Stimulated activated CD4-positive, alpha-beta T cell treated with anti-CD3 and anti-CD28 coated beads, Interleukin-1b, Interleukin-23, amount 100 ng/mL, for 4 hours (primary cell): Measurements from ENCODE around the gene SORL1-AS1.
"Not testable (repeated sequence)": the region's sequence is repeated elsewhere in the genome, so short reads cannot be mapped to it uniquely, and the experiment has no call there.

Experiments used
- DNase-seq, 2 donors: peaks; one replicate each; pipeline ENCODE4 v3.0.0-alpha.2; 2020; ENCODE audit warnings: low read depth in 2 of 2

Gene SORL1-AS1

DNA sequence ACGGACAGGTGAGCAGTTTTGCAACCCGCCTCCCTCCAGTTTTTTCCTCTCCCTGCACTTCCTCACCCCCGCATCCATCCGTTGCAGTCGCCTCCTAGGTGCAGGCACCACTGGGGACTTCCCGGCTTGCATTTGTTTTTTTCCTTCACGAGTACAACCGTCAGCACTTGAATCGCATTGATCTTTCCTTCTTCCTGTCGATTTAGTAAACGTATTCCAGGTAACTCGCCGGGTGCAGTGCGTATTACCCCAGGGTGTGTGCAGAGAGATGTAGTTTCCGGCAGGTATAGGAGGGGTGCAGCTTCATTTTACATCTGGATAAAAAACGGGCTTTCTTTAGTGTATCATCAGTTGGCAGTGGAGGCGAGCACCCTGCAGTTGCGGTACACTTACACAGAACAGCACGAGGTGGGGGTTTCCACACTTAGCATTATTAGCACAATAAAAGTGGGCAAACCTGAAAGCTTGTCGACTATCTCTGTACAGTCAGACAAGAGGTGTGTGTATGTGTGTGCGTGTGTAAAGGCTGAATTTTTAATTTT, at the start of gene SORL1-AS1:
Gene SORL1-AS1, minus strand, starts transcription at position 359 of the 542 bp plus-strand sequence.
- peak in 1 of 2 donors; percentile 57 for DNase-seq

DNA sequence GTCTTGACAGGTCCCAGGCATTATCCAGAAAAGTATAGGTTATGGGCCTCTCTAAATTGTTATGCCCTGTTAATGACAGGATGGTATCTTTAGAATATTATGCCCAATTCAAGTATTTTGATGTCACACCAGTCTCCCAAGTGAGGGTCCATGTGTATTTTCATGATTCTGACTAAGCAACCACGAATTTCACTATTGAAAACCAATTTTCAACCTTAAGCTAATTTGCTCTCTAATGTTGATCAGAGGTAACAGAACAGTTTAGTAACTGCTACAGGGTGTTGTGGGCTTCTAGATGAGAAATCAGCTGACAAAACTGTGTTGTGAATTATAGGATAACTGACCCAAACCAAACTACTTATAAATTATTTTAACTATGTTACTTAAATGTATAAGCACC, 48.0 kb upstream of the SORL1-AS1 start:
- no peak for DNase-seq

DNA sequence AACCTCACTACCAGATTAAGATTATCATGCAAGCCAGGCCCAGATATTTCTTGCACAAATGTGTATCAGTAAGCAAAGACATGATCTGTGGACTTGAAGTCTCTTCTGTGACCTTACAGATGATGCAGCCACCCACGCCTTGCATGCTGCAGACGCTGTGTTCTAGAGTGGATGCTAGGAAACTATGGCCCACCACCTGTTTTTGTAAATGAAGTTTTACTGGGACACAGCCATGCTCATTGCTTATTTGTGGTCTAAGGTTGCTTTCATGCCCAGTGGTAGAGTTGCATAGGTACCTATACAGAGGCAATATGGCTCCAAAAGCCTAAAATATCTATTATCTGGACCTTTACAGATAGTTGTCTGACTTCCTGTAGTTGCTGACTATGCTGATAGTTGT, 47.5 kb upstream of the SORL1-AS1 start:
- no peak for DNase-seq

DNA sequence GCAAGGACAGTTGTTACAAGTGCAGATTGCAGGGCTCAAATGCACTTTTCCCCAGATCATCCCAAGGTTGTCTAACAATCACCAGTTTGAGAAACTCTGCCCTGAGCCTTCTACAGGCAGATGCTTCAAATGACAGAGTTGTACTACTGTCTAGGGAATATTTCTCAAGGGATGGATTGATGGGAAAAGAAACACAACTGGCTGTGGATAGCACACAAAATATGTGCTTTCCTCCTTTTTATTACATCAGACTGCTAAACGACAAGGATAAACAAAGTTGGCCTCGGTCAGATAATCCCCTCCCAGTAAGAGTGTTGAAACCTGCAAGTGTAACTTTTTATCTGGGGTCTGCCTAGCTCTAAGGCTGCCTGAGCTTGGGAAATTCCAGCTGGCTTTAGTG, 46.6 kb upstream of the SORL1-AS1 start:
- DNase-seq: no peak

DNA sequence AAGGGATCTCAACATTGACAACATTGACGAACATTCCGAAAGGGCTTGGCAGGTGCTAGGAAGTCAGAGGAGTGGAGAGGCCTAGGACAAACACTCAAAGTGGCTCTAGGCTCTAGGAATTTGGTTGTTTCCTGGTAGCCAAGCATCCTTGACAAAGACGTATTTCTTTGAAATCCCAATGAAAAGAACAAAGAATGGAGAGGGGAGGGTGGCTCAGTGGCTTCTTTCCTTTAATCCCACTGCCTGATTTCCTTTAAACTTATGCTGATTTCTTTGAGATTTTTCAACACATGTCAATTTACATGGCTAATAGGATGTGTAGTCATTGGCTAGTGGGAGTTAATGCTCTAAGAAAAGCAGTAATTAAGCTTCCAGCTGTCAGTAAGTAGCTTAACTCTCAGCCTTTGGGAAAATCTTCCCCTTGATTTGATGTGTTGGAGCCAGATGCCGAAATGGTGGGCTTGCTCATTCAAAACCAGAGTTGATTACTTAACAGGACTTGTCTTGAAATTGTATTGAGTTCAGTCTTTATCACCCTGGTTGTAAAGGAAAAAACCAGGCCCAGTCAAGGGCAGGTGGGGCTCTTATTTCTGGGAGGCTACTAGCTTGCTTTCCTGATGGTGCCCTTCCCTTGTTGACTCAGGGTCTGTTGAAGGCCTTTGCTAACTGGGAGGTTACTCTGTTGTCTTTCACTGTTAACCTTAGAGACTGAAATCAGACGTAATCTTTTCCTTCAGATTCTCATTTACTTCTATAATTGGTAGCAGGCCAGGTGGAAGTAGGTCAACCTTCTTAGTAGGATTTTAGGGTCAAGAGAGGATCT, 44.6 kb upstream of the SORL1-AS1 start:
- no peak for DNase-seq

DNA sequence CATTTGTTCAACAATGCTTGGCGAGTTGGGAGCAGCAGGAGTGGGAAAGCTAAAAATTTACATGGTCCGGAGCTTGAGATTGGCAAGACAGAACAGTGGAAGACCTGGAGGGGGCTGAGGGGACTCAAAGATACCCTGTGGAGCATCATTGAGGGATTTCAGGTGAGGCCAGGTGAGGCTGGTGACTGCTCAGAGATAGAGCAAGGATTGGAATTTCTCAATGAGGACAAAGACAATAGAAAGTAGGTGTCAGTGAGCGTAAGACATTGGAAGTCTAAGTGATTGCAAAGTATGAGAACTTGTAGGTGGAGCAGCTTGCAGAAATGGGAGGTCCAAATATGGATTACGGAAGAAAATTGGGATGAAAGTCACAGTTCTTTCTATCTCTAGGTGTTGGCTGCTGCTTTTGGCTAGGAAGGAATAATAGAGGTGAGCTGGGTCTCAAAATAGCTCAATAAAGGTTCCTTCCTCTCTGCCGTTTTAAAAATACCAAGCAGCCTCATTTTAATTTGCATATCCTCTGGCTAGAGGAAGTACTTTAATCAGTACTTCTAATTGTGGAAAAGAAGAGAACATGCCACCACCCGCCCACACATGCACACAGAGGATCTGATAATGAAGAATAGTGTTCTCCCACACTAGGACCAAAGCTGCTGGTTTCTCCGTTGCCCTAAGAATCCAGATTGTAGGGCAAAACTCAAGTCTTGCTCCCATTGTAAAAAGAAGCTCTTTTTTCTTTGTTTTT, 41.8 kb upstream of the SORL1-AS1 start:
- peak; percentile 30 to 33 for DNase-seq

DNA sequence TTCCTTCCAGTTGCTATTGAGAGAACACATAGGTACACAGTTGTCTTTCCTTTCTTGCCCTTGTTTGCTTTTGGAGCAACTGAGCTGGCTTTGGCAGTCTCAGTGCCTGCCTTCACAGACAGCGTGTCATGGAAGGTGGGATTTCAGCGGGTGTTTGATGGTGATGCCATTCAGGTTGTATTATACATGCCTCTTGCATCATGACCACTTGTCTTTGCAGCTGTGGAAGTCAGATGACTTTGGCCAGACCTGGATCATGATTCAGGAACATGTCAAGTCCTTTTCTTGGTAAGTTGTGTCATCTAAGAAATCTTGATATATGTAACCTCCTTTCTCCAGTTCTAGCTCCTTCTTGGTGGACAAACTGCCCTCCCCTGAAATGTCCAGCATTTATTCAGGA, 37.1 kb upstream of the SORL1-AS1 start:
- no peak for DNase-seq

DNA sequence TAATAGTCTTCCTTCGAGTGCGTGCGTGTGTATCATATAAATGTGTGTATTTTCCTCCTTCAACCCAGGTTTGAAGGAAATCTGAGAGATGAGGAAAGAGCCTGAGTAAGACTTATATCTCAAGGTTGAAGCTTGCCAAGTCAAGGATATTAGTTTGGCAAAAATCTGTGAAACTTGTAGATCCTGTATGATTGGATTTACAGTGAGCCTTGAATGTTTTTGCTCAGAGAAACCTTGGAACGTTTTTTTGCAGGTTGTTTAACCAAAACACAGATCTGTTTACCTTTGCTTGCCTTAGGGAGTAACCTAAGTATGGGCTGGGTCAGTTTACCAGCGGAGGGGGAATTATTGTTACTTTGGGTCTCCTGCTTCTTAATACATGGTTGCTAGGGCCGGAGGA, 35.9 kb upstream of the SORL1-AS1 start:
- no peak for DNase-seq

DNA sequence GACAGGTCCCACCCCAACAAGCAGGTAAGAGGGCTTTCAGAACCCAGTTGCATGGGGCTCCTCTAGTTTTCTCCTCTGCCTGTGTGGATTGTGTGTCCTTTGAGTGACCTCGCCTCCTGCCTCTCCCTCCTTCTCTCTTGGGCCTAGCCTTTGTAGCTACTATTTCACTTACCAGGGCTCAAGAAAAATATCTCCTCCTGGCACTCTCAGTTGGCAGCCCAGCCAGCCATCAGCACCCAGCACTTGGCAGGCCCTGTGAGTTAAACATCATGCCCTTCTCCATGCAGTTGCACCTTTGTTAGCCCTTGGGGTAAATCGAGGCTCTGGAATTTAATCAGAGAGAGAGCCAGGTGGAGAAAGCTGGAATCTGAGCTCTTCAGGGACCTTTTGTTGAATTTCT, 35.4 kb upstream of the SORL1-AS1 start:
- no peak for DNase-seq

DNA sequence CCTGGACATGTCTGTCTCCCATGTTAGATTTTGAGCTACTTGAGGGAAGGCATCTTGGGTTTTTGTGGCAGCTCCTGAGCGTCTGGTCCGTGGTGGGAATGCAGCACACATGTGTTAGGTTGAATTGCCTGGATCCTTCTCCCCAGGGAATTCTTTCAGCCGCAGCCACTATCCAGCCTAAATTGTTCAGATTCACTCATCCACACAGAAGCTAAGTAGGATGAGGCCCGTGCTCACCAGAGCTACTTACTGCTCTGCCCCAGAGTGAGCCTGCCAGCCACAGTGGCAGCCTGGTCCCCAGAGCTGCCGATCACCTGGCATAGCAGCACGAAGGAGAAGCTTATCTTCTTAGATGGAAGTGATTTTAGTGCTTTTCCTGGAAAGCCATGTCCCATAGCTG, 34.4 kb upstream of the SORL1-AS1 start:
- no peak for DNase-seq

DNA sequence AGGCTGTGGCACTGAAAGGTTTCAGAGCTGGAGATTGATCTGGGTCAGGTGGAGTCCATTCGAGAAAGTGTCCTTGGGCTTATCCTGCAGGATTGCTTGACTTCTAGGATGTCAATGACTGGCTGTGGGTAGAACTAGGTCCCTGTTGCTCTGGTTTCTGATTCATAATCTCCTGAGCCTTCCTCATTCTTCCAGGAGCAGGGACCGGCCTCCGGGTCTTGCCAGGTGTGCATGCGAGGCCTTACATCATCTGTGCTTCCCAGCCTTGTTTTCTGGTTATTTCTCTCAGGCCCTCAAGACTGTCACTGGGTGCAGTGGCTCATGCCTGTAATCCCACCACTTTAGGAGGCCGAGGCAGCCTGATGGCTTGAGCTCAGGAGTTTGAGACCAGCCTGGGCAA, 33.3 kb upstream of the SORL1-AS1 start:
- DNase-seq: no peak

DNA sequence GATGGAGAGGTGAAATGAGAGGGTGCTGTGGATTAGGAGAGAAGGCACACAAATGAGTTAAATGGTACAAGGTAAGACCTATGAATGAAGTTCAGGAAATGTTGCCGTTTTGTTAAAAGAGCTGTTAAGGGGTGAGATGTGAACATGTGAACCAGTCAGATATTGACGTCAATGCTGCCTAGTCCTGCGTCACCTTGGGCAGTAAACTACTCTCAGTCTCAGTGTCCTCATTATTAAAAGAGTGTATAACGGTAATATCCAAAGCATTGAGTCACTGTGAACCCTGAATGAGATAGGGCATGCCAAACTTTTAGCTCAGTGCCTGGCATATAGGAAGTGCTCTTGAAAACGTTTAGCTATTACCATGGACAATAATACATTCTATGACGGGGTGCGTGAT, 32.4 kb upstream of the SORL1-AS1 start:
- no peak for DNase-seq

DNA sequence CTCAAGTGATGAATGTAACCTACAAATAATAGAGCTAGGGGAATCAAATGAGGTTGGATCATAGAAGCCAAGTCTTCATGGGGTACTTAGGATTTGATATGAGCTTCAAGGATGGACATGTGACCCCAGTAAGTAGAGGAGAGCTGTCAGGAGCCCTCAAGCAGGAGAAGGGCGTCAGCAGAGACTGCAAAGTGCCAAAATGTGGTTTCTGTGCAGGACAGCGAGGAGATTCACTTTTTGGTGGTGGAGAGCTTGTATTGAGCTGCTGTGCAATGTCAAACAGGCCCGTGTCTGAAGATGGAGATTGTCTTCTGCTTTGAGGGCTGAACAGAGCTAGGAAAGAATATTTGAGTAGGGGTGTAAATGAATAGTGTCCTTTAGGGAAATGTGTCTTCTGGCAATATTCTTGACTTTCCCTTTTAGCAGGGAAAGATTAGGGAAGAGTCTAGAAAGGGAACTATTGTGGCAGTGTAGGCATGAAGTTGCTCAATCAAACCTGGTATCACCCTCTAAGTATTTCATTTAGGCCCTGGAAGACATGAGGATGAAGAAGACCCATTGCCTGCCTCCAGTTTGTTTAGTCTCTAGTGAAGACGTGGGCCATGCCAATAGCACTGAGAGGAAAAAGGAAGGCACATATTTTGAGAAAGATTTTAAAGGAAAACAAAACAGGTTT, 31.2 kb upstream of the SORL1-AS1 start:
- DNase-seq: no peak

DNA sequence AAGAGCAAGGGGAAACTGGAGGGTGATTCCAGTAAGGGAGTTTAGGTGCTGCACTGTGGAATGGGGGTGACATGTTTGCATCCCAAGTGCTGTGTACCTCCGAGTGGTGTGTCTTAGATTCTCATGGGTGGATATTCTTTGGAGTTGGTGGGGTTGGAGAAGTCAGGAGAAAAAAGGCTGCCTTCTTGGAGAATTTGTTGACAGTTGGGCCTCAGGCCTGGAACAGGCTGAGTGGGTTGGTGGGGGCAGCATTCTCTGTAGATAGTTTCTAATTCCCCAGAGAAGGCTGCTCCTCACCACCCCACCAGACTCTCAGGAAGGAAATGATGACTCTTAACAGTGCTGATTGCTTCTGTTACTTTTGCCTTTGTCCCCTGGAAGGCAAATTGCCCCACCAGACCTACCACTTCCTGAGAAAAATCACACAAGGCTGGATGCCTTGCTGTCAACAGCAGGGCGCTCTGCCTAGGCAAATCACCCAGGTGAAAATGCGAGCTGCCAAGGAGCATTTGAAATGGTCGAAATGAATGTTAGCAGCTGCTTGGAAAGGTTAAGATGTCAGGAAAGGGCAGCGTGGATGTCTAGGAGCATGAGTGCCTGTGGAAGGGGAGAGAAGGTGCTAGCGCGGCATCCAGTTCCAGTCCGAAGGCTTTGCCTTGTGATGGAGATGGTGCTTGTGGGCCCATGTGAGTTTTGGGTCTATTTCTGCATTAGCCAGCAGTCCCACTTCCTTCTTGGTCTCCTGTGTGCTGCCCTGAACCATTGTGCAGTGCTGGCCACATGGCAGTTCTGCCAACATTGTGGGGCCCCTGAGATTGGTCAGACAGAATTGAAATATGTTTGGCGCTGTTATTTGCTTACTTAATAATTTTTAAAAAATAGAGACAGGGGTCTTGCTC, 29.7 kb upstream of the SORL1-AS1 start:
- DNase-seq: peak in 1 of 2 donors; percentile 37

DNA sequence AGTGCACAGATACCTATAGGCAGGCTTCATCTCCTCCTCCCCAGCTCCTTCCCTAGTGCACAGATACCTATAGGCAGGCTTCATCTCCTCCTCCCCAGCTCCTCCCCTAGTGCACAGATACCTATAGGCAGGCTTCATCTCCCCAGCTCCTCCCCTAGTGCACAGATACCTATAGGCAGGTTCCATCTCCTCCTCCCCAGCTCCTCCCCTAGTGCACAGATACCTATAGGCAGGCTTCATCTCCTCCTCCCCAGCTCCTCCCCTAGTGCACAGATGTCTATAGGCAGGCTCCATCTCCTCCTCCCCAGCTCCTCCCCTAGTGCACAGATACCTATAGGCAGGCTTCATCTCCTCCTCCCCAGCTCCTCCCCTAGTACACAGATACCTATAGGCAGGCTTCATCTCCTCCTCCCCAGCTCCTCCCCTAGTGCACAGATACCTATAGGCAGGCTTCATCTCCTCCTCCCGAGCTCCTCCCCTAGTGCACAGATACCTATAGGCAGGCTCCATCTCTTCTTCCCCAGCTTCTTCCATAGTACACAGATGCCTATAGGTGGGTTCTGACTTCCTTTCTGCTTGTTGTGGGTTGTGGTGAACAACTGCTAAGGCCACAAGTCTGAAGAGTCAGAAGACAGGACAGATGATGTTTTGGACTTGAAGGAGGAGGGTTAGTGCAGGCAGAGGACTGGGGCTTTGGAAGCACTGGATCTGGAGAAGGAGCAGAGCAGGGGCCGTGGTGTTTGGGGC, 28.9 kb upstream of the SORL1-AS1 start:
- not testable (repeated sequence) for DNase-seq

DNA sequence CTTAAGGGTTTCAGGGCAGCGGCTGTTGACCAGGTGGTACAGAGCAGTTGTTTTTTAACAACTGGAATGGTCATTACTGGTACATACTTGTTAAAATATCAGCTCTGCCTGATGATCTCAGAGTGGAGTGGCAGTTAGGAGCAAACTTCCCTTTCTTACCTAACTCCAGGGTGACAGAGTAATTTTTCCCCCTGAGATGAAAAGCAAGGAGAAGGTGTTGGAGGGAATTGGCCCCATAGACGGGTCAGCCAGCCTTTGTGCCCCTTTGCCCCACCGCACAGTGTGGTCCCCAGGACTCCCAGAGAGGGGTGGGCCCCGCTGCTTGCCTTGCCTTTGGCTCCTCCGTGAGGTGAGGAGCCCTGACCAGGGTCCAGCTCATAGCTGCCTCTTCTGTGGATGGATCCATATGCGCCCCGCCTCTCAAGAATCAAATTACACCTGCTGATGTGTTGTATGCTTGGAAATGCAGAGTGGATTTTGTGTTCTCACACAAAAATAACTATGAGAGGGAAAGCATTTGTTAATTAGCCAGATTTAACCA, 27.0 kb upstream of the SORL1-AS1 start:
- DNase-seq: no peak

DNA sequence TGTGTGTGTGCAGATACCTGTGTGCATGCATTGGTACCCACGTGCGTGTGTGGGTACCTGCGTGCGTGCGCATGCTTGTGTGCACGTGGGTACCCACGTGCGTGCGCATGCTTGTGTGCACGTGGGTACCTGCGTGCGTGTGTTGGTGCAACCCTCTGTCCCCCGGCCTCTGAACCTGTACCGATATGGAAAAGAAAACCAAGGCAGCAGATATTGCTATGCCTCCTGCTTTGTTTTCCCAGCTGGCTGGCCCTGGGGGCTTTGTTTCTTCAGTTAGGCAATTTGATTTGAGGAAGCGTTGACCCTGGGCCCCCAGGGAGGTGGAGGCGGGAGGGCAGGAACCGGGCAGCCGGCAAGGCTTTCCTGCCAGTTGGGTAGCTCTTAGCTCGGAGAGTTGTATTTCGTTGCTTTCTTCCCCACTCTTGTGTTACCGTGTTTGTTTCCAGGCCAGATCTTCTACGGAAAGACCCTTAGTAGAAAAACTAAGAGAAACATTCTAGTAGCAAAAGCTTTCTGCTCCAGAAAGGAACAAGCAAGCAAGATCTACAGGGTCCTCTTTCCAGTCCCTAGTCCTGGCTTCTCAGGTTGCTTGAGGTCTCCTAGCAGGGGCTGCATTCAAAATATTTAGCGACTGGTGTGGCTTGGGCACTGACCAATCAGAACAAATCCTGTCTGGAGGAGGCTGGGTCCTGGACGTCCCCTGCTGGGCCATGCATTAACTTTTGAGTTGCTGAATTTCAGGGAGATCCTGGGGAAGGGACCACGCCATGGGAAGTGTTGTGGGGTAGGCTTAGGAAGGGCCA, 26.3 kb upstream of the SORL1-AS1 start:
- DNase-seq: no peak

DNA sequence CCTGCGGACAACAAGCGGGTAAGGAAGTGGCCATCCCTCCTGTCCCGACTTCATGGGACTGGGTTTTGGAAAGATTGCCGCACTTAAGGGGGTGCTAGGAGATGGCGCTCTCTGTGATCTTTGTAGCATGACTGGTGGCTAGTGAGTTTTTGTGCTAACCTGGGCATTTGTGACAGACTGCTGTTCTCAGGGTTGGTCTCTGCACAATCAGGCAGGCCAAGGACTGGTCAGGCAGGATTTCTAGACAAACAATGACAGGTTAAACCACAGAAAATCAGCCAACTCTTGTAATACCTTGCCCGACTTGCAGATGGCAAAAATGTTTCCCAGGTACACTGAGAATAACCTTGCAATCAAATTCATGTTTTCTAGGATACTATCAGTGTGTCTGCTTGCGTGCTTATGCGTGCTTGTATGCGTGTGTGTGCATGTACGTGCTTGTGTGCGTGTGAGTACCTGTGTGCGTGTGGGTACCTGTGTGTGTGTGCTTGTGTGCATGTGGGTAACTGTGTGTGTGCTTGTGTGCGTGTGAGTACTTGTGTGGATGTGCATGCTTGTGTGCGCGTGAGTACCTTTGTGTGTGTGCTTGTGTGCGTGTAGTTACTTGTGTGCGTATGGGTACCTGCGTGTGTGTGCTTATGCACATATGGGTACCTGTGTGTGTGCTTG, 25.6 kb upstream of the SORL1-AS1 start:
- no peak for DNase-seq
